Pons (tissue), 1 donor: ENCODE data around the gene OPCML.

Experiments
- DNase-seq: peaks from one replicate; pipeline ENCODE4 v3.0.0-alpha.2; 2016; ENCODE audit warnings: low spot score

OPCML gene

DNA sequence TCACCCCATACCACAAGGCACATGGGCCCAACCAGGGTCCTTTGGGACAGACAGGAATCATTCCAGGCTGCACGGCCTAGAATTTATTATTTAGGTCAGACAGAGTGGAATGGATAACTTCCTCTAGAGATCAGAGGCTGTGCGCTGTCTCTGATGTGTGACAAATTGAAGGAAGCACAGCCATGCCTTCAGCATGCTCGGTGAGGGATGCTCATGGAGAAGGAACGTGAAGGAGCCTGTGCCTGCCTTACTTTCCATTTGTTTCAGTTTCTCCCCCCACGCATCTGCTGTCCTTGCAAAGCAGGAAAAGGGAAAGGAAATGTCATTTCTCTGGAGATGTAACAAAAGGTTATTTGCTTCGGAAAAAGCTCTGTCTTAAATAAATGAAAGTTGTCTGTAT is 644.1 kb downstream of the OPCML start:
- DNase-seq: no peak

DNA sequence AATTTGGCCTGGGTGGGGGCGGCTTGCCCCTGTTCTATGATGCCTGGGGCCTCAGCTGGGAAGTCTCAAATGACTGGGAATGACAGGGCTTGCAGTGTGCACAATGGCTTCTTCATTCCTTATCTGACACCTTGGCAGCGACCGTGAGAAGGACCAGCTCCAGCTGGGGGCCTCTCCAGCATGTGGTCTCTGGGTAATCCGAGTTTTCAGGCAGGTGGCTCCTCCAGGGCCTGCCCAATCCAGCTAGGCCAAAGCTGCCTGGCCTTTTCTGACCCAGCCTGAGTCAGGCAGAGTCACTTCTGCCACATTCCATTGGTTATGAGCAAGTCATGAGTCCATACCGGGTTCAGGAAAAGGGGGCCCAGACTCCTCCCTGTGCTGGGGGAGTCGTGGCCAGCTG is 646.0 kb downstream of the OPCML start:
- no peak for DNase-seq

GRCh38 chr11:132883241-132883640 is 649.1 kb downstream of the OPCML start:
- no peak for DNase-seq

DNA sequence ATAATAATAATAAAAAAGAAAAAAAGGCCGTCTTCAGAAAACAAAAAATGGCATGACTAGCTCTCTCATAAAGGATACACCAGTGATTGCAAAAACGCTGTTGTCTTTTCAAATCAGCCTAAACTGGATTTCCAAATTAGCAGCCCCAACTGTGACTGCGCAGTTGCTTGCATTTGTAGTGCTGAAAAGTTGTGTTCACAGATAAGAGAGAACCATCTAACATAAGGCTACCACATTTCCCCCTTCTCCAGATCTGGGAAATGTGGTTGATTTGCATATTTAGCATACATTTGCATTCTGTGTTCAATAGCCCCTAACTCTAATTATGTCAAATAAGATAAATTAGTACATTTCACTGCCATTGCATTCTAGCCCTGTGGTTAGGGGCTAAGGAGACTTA is 650.7 kb downstream of the OPCML start:
- DNase-seq: no peak

- DNase-seq: no peak
Measured at GRCh38 chr11:132878111-132878510, 654.2 kb downstream of the OPCML start.

GRCh38 chr11:132876705-132877104 is 655.6 kb downstream of the OPCML start:
- DNase-seq: no peak

DNA sequence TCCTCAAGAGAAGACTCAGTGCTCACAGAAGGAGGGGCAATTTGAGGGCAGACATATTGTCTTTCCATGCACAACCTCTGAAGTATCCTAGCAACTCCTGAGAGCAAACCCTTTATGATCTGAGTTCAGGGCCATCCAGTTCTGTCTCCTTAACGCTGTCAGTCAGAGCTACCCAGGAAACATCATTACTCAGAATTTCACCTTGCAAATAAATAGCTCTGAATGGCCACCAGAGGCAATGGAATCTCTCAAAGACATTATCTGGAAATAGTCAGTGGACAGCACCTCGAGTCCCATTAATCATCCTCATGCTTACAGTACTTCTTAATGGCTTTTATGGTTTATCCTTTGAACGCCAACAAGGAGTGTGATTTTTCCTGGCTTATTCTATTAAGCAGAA is 656.1 kb downstream of the OPCML start:
- DNase-seq: no peak

DNA sequence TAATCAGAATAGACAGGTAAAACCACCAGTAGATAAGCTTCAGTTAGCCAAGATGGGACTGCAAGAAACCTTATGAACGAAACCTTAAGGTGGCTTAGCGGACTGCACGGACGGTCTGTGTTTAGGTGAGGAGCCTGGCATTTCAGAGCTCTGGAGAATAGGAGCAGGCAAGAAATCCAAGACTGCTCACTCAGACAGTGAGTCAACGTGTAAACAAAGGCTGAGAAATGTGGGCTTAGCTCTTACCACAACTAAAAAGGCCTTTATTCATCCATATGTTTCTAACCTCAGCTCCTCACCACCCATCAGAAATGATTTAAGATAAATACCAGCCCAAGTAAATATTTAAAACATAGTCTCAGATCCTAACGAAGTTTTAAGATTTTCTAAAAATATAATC is 657.7 kb downstream of the OPCML start:
- DNase-seq: no peak

- no peak for DNase-seq
Measured at GRCh38 chr11:132873841-132874240, 658.5 kb downstream of the OPCML start.

- no peak for DNase-seq
Measured at GRCh38 chr11:132872211-132872610, 660.1 kb downstream of the OPCML start.

DNA sequence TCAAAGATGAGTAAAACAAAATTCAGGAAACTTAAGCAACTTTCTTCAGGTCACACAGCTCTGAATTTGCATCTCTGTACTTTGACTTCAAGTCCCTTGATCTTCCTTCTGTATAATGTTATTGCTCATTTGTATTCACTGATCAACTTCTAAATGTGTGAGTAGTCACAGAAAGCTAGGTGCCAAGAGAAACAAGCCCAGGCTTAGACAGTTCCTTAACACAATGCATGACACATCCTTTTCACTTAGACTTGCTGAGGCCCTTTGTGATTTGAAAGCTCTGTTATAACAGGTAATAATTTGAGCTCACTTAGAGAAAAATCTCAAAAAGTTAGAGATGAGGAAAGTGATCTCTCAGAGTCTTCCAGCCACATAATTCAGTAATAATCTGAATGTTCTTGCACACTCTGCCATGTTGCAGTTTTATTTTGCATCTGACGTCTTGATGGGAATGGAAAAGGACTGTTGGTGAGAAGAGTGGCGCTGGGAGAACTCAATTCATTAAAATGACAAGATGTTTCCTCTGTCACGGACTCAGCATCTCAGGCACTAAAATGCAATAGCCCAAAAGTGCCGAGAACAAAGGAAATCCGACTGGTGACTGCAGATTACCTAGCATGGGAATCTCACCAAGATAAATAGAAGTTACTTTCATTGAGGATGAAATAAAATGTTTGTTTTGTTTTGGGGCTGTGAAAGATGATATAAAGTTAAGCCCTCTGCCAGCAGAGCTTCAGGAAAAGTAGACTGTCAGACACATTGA is 665.3 kb downstream of the OPCML start:
- no peak for DNase-seq

DNA sequence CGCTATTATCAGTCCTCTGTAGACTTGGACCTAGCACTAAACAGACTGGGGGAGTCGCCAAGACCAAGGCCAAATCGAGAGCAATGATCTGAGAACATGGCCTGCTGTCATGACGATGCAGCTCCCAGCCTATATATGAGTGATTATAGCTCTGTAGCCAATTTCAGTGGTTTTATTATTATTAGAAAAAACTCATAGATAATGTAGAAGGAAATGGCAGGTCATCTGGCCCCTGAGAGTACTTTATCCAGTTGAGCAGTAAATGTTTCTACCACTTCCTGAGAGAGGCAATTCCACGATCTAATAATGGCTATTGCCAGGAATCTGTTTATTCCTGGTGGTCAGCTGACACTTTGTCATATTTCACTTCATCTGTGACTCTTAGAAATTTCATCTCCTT is 666.7 kb downstream of the OPCML start:
- DNase-seq: no peak

- no peak for DNase-seq
Measured at GRCh38 chr11:132864811-132865576, 667.3 kb downstream of the OPCML start.

DNA sequence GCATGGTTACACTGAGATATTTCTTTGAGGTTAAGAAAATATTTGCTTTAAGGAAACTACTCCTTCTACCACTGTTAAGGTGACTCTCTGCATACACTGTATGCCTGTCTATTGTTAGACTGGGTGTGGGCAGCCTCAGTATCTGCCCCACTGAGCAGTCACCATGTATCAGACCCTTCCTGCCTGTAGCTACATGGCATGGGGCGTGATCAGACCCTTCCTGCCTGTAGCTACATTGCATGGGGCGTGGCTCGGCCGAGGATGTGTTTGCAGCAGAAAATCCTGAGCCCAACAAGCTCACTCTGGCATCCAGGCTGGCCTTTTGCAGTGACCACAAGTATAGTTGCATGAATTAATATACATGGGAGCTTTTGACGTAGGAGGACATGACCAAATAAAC is 669.4 kb downstream of the OPCML start:
- DNase-seq: no peak

DNA sequence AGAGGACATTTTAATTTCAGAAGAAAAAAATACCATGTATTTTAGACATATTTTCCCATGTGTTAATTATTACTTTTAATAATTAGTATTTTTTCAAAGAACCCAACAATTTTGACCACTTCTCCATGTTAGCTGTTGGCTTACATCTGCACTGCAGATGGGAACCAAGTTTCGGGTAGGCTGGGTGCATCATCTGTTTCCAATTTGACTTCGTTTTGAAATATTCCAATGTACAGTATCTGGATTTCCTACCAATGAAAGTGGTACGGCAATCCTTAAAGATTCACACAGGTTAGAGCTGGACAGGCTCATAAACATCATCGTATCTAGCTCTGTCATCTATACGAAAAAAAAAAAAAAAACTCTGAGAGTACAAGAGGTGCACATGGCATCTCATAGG is 670.2 kb downstream of the OPCML start:
- DNase-seq: no peak

DNA sequence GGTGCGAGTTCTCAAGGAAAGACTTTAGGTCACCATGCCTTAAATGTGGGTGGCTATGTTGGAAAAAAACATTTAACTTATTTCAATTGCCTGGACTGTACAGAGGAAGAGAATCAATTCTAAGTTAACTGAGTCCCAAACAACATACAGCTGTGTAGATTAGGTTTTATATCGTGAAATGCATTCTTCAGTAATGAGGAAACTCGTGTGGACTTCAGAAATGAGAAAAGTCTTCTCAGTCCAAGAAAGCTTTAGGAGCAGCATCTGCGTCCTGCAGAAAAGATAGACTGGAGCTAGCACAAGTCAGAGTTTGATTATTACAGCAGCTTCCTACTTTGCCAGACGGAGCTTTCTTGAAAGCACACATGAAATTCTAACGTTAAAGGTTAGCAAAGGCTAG is 673.0 kb downstream of the OPCML start:
- DNase-seq: no peak

DNA sequence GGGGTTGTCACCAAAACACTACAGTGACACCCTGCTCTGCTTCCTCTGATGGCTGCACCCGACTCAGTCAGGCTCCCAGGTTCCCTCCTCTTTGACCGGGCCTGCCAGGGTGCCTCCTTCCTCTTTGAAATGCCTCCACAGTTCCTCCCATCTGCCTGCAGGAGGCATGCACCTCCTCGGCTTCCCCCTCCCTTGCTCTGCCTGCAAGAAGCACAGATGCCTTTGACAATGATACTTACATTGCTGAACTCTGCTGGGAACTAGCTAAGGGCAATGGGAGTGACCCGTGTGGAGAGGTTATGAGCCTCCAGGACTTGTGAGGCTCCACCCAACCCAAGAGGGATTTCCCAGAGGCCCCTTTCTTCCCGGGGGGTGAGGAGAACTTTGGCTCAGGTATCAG is 674.1 kb downstream of the OPCML start:
- no peak for DNase-seq

GRCh38 chr11:132856032-132856431 is 676.3 kb downstream of the OPCML start:
- DNase-seq: no peak

DNA sequence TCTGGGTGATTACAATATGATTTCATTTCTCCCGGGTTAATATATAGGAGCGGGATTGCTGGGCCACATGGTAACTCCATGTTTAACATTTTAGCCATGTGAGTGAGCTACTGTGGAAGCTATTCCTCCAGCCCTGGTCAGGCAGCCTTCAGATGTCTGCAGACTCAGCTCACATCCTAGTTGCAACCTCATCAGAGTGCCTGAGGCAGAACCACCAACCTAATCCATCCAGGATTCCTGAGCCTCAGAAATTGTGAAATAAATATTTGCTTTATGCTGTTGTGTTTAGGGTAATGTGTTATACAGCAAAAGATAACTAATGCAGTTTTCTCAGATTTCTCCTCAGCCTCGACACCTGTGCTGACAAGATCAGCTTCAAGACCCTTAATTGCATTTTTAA is 676.8 kb downstream of the OPCML start:
- DNase-seq: no peak

DNA sequence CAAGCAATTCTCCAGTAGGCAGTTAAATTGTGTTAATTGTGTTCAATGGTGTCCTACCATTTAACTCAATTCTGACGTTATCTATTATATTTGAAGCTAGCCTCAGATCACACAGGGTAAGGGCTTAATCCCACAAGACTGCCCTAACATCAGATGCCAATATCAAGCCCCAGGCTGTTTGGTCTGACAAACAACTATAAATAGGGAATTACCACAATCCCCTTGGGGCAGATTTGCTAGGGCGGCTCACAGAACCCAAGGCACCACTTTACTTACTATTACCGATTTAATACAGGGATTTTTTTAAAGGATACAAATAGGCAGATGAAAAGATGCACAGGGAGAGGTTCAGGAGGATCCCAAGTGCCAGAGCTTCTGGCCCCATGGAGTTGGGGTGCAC is 678.4 kb downstream of the OPCML start:
- DNase-seq: no peak

DNA sequence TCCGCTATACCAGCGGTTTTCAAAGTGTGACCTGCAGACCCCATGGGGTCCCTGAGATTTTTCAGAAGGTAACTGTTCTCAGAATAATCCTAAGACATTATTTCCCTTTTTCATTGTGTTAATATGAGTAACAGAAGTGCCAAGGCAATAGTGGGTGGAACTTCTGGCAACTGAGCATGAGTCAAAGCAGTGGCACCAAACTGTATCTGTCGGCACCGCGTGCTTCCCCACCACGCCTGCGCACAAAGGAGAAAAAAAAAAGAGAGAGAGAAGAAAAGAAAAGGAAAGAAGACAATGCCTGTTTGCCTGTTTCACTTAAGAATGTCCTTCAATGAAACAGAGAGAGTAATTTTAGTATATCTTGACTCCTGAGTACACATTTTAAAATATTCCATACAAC is 679.9 kb downstream of the OPCML start:
- DNase-seq: no peak

GRCh38 chr11:132851247-132851646 is 681.1 kb downstream of the OPCML start:
- no peak for DNase-seq

GRCh38 chr11:132850266-132850665 is 682.0 kb downstream of the OPCML start:
- no peak for DNase-seq

- no peak for DNase-seq
Measured at GRCh38 chr11:132848336-132848735, 684.0 kb downstream of the OPCML start.
